HCT116 (cell line): ENCODE measurements around the gene SGK2. TPM values are rescaled to one million over a fixed set of nuclear protein-coding genes. Genes with fewer than 3 reads are reported as not detected.

Experiments
- ATAC-seq: fragments of 200-7000 bp; cut with Tn5 transposase; 2 replicates; pipeline ENCODE4 v1.9.1; 2020; ENCODE audit warnings: mild to moderate bottlenecking, moderate library complexity
- BruUV-seq: library from RNA; stranded (reverse); fragments of 400-500 nt; replicated peaks from 2 replicates; lab custom pipeline; 2021; lab: Mats Ljungman, UMichigan
- CTCF ChIA-PET: fragments of 300-600 bp; sonication (Branson Sonifier 250); formaldehyde crosslinking; loops from one replicate; lab custom pipeline; 2021; ENCODE audit warnings: antibody characterized with exemption; lab: Charles Lee
- POLR2A ChIA-PET: fragments of 300-600, 350-600 bp; sonication (Branson Sonifier 250); formaldehyde crosslinking; loops from one replicate; lab custom pipeline; 2021; ENCODE audit warnings: antibody characterized with exemption; lab: Charles Lee
- RAD21 ChIA-PET, 2 experiments: fragments of 300-600 bp; sonication (Branson Sonifier 250); formaldehyde crosslinking; loops; one replicate each; lab custom pipeline; 2023; ENCODE audit warnings: low total read pairs in 2 of 2; ENCODE audit not compliant: uncharacterized antibody in 2 of 2, unreplicated experiment in 2 of 2, low non-redundant PET in 1 of 2; lab: Charles Lee
- DNase-seq: peaks from one replicate; pipeline ENCODE4 v3.0.0-alpha.2; 2010; ENCODE audit warnings: low read depth, low spot score
- H2AFZ ChIP-seq: fragments of 200-600 bp; shearing (Covaris generic), sonication (generic); 2 replicates; pipeline ENCODE4 v1.6.1; 2017; ENCODE audit warnings: low read depth, mixed run types, mixed read lengths, antibody characterized with exemption, low read length; ENCODE audit not compliant: poor library complexity, severe bottlenecking
- H3K27ac ChIP-seq: 2 replicates; pipeline ENCODE4 v1.5.1; 2012; ENCODE audit warnings: low read depth, low read length
- H3K27me3 ChIP-seq: fragments of 200-600 bp; sonication (generic); 2 replicates; pipeline ENCODE4 v1.6.1; 2016; ENCODE audit warnings: mixed run types, low read length, mixed read lengths; ENCODE audit not compliant: insufficient read depth
- H3K36me3 ChIP-seq, 2 experiments: fragments of 200-500 bp in 1 of 2; fragments of 200-600 bp in 1 of 2; sonication (Bioruptor generic) in 1 of 2; sonication (generic) in 1 of 2; 2 replicates each; pipeline versions ENCODE4 v1.5.1 to v1.6.1; 2014 to 2016; ENCODE audit warnings: low read length in 2 of 2, inconsistent platforms in 1 of 2, mixed read lengths in 1 of 2, mixed run types in 1 of 2; ENCODE audit not compliant: insufficient read depth in 2 of 2, control insufficient read depth in 1 of 2
- H3K4me1 ChIP-seq, 2 experiments: fragments of 200-600 bp in 1 of 2; sonication (generic) in 1 of 2; 2 replicates each; pipeline versions ENCODE4 v1.5.1 to v1.6.1; 2012 to 2017; ENCODE audit warnings: low read length in 2 of 2, inconsistent platforms in 1 of 2, mild to moderate bottlenecking in 1 of 2, mixed read lengths in 1 of 2, mixed run types in 1 of 2, moderate library complexity in 1 of 2; ENCODE audit not compliant: insufficient read depth in 2 of 2, control insufficient read depth in 1 of 2
- H3K4me2 ChIP-seq: fragments of 200-600 bp; sonication (generic); 2 replicates; pipeline ENCODE4 v1.6.1; 2017; ENCODE audit warnings: mixed run types, low read length, mixed read lengths
- H3K4me3 ChIP-seq, 2 experiments: fragments of 200-600 bp in 1 of 2; sonication (generic) in 1 of 2; replicated peaks in 1 of 2; 2 replicates each; pipeline ENCODE4 v1.5.1; 2011 to 2016; ENCODE audit warnings: low read length in 2 of 2, control low read depth in 1 of 2, low read depth in 1 of 2, mild to moderate bottlenecking in 1 of 2, mixed read lengths in 1 of 2, mixed run types in 1 of 2
- H3K79me2 ChIP-seq: fragments of 200-600 bp; sonication (generic); 2 replicates; pipeline ENCODE4 v1.6.1; 2017; ENCODE audit warnings: mild to moderate bottlenecking, mixed run types, low read length, moderate library complexity, mixed read lengths; ENCODE audit not compliant: insufficient read depth
- H3K9ac ChIP-seq: fragments of 200-600 bp; sonication (generic); 2 replicates; pipeline ENCODE4 v1.6.1; 2016; ENCODE audit warnings: low read length, mixed read lengths
- H3K9me2 ChIP-seq: fragments of 200-600 bp; sonication (generic), shearing (Covaris generic); 2 replicates; pipeline ENCODE4 v1.6.1; 2017; ENCODE audit warnings: mixed run types, mild to moderate bottlenecking, moderate library complexity; ENCODE audit not compliant: insufficient read depth
- H3K9me3 ChIP-seq, 2 experiments: fragments of 200-500 bp in 1 of 2; fragments of 200-600 bp in 1 of 2; sonication (Bioruptor generic) in 1 of 2; sonication (generic) in 1 of 2; 2 replicates each; pipeline ENCODE4 v1.6.1; 2014 to 2017; ENCODE audit warnings: low read length in 2 of 2, mixed read lengths in 2 of 2, inconsistent platforms in 1 of 2, low read depth in 1 of 2, mild to moderate bottlenecking in 1 of 2, mixed run types in 1 of 2, moderate library complexity in 1 of 2; ENCODE audit not compliant: control insufficient read depth in 1 of 2, insufficient read depth in 1 of 2
- H4K20me1 ChIP-seq: fragments of 200-600 bp; sonication (generic), shearing (Covaris generic); 2 replicates; pipeline ENCODE4 v1.6.1; 2017; ENCODE audit warnings: mixed run types, mild to moderate bottlenecking, moderate library complexity; ENCODE audit not compliant: insufficient read depth
- CEBPB ChIP-seq: IDR thresholded peaks from 2 replicates; pipeline ENCODE4 v1.6.1; 2012; ENCODE audit warnings: low read depth
- EGR1 ChIP-seq: IDR thresholded peaks from 2 replicates; pipeline ENCODE4 v1.6.1; 2012; ENCODE audit warnings: low read depth
- ELF1 ChIP-seq: IDR thresholded peaks from 2 replicates; pipeline ENCODE4 v1.6.1; 2012; ENCODE audit warnings: low read depth, borderline replicate concordance
- EZH2 ChIP-seq: fragments of 200-600 bp; sonication (generic); IDR thresholded peaks from 2 replicates; pipeline ENCODE4 v1.6.1; 2017; ENCODE audit warnings: antibody characterized with exemption, mixed run types
- FOSL1 ChIP-seq: IDR thresholded peaks from 2 replicates; pipeline ENCODE4 v1.6.1; 2012; ENCODE audit warnings: low read depth
- JUND ChIP-seq: IDR thresholded peaks from 2 replicates; pipeline ENCODE4 v1.6.1; 2012
- POLR2A ChIP-seq: IDR thresholded peaks from 2 replicates; pipeline ENCODE4 v1.7.0; 2011; ENCODE audit warnings: borderline replicate concordance; ENCODE audit not compliant: insufficient read depth, insufficient read length; ENCODE audit errors: extremely low read depth
- POLR2AphosphoS5 ChIP-seq: IDR thresholded peaks from 2 replicates; pipeline ENCODE4 v1.6.1; 2011; ENCODE audit warnings: mild to moderate bottlenecking, low read depth, low read length, moderate library complexity
- RAD21 ChIP-seq: IDR thresholded peaks from 2 replicates; pipeline ENCODE4 v1.6.1; 2012; ENCODE audit warnings: low read depth, mild to moderate bottlenecking
- SIN3A ChIP-seq: IDR thresholded peaks from 2 replicates; pipeline ENCODE4 v1.6.1; 2012; ENCODE audit warnings: low read depth
- SP1 ChIP-seq: IDR thresholded peaks from 2 replicates; pipeline ENCODE4 v1.6.1; 2012; ENCODE audit warnings: low read depth
- TCF7L2 ChIP-seq: IDR thresholded peaks from 2 replicates; pipeline ENCODE4 v1.7.0; 2011; ENCODE audit warnings: borderline replicate concordance, inconsistent platforms; ENCODE audit not compliant: insufficient read depth, insufficient read length; ENCODE audit errors: extremely low read depth
- YY1 ChIP-seq: IDR thresholded peaks from 2 replicates; pipeline ENCODE4 v1.6.1; 2011; ENCODE audit warnings: low read length, low read depth, moderate library complexity, mild to moderate bottlenecking; ENCODE audit not compliant: insufficient replicate concordance; ENCODE audit errors: extremely low read depth
- ZNF274 ChIP-seq: fragments of 200-500 bp; sonication (Bioruptor generic); IDR thresholded peaks from 2 replicates; pipeline ENCODE4 v1.6.1; 2014; ENCODE audit warnings: mild to moderate bottlenecking, low read depth, low read length, inconsistent platforms
- intact Hi-C: fragments of 100-400 bp; cut with micrococcal nuclease; formaldehyde crosslinking; loops from 2 replicates; pipeline ENCODE4 v1.10.0; 2022
- total RNA-seq: library from RNA; stranded (reverse); gene quantifications from one replicate; pipeline ENCODE4 v1.2.1, GENCODE V29; 2021; ENCODE audit not compliant: unreplicated experiment
- TF ChIP-seq, protein P1 (sequence below): IDR thresholded peaks from 2 replicates; pipeline ENCODE4 v1.6.1; 2012
- TF ChIP-seq, protein P2 (sequence below), 3 experiments: fragments of 200-600 bp in 1 of 3; sonication (generic) in 1 of 3; IDR thresholded peaks in 2 of 3; conservative IDR thresholded peaks in 1 of 3; 2 replicates each; pipeline ENCODE4 v1.5.1; 2012 to 2017; ENCODE audit warnings: low read depth in 2 of 3, low read length in 2 of 3, antibody characterized with exemption in 1 of 3, borderline replicate concordance in 1 of 3, control low read depth in 1 of 3, mild to moderate bottlenecking in 1 of 3, mixed read lengths in 1 of 3, mixed run types in 1 of 3, moderate library complexity in 1 of 3; ENCODE audit not compliant: insufficient read depth in 1 of 3

Gene SGK2
- total RNA-seq, 1 experiment from 2014 or later: 2.3 TPM

GRCh38 chr20:43511879-43512278, 46.9 kb upstream of the SGK2 start:
- Histone ChIP-seq H3K4me1 (peaks cover 12 to 22% of the 10 kb centered on the region in 2 experiments; a peak in 3 of 4 replicates), H3K9me3 (no peaks in the 10 kb centered on the region), H3K4me2 (no peak overlapping the region), H3K36me3 (no peaks in the 10 kb centered on the region), H4K20me1 (no peaks in the 10 kb centered on the region), H3K9me2 (no peaks in the 10 kb centered on the region), H3K4me3 (no peak overlapping the region), H3K27me3 (no peaks in the 10 kb centered on the region), H3K79me2 (no peaks in the 10 kb centered on the region), H2AFZ (no peak overlapping the region), H3K9ac (no peak overlapping the region), H3K27ac (no peak overlapping the region)
- TF ChIP-seq, protein P1, sequence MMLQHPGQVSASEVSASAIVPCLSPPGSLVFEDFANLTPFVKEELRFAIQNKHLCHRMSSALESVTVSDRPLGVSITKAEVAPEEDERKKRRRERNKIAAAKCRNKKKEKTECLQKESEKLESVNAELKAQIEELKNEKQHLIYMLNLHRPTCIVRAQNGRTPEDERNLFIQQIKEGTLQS: no peak
- TF ChIP-seq JUND (no peak), FOSL1 (no peak), SIN3A (no peak), CEBPB (no peak), RAD21 (no peak)
- ChIA-PET RAD21 (interaction anchor here in 1 of 2 experiments (0.7 kb wide), 1 partner anchor 71 kb away, joined by 3 read pairs; no protein-coding TSS in a partner anchor), POLR2A (no interaction called here), CTCF (no interaction called here)
- intact Hi-C loops: no loop called here
- BruUV-seq: no TSS peak
- ATAC-seq (no peak), DNase-seq (no peak)

GRCh38 chr20:43513372-43513930, 45.4 kb upstream of the SGK2 start:
- Histone ChIP-seq H3K9me2 (no peaks in the 10 kb centered on the region), H4K20me1 (no peaks in the 10 kb centered on the region), H3K36me3 (no peaks in the 10 kb centered on the region), H3K9me3 (no peaks in the 10 kb centered on the region), H3K4me1 (peaks cover 6 to 12% of the 10 kb centered on the region in 2 experiments; a peak in 3 of 4 replicates), H3K9ac (peak overlapping the region; percentile 61), H3K4me3 (peak overlapping the region; percentile 53 to 63), H3K79me2 (no peaks in the 10 kb centered on the region), H3K4me2 (peak overlapping the region; percentile 74), H2AFZ (no peak overlapping the region), H3K27ac (peak overlapping the region; percentile 42), H3K27me3 (no peaks in the 10 kb centered on the region)
- ATAC-seq (peak; percentile 4; the same call in 1 of the 2 replicates), DNase-seq (no peak)
- ChIA-PET POLR2A (interaction anchor here (2.9 kb wide), 1 partner anchor 56 kb away, joined by 22 read pairs; the partner anchor contains the start of gene SRSF6), CTCF (interaction anchor here (1.0 kb wide), 1 partner anchor 65 kb away, joined by 4 read pairs; no protein-coding TSS in a partner anchor), RAD21 (no interaction called here)
- TSS peak; percentile 69 for BruUV-seq
- intact Hi-C loops: no loop called here
- TF ChIP-seq POLR2A (no peak), YY1 (no peak), POLR2AphosphoS5 (no peak), SP1 (no peak), ELF1 (no peak), SIN3A (no peak), CEBPB (no peak), EGR1 (no peak), TCF7L2 (no peak), ZNF274 (no peak), FOSL1 (no peak), EZH2 (no peak)
- TF ChIP-seq, protein P2, sequence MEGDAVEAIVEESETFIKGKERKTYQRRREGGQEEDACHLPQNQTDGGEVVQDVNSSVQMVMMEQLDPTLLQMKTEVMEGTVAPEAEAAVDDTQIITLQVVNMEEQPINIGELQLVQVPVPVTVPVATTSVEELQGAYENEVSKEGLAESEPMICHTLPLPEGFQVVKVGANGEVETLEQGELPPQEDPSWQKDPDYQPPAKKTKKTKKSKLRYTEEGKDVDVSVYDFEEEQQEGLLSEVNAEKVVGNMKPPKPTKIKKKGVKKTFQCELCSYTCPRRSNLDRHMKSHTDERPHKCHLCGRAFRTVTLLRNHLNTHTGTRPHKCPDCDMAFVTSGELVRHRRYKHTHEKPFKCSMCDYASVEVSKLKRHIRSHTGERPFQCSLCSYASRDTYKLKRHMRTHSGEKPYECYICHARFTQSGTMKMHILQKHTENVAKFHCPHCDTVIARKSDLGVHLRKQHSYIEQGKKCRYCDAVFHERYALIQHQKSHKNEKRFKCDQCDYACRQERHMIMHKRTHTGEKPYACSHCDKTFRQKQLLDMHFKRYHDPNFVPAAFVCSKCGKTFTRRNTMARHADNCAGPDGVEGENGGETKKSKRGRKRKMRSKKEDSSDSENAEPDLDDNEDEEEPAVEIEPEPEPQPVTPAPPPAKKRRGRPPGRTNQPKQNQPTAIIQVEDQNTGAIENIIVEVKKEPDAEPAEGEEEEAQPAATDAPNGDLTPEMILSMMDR (IDR thresholded peaks at IDR 0.05 in 2 of 3, conservative IDR thresholded peaks at IDR 0.05 in 1 of 3; ENCODE audit: borderline replicate concordance in 1 of 3, insufficient read depth in 1 of 3, low read depth in 2 of 3, low read length in 2 of 3): no peak
